Epidermal melanocyte (primary cell): ENCODE measurements around the gene DGKQ.

Source experiments
- DNase-seq: peaks from one replicate; pipeline ENCODE4 v3.0.0; 2011; ENCODE audit warnings: low spot score; ENCODE audit not compliant: insufficient read length

DGKQ gene

GRCh38 chr4:996030-996996 lies 22.9 kb upstream of the DGKQ start:
- no peak for DNase-seq

- DNase-seq = no peak
These were observed 22.1 kb upstream of the DGKQ start for GRCh38 chr4:995311-996026.

GRCh38 chr4:993111-994029 lies 20.0 kb upstream of the DGKQ start, which contains the start of gene SLC26A1:
Gene SLC26A1 (minus strand): TSS chr4:993404. CDS start chr4:991703, 1,701 bp downstream.
- DNase-seq = no peak

- no peak for DNase-seq
These were observed 19.1 kb upstream of the DGKQ start for GRCh38 chr4:992297-993110.

GRCh38 chr4:991451-992296 lies 18.3 kb upstream of the DGKQ start:
- DNase-seq = no peak

GRCh38 chr4:990746-991367 lies 17.5 kb upstream of the DGKQ start:
- no peak for DNase-seq

GRCh38 chr4:989722-990471 lies 16.5 kb upstream of the DGKQ start:
- no peak for DNase-seq

GRCh38 chr4:988726-989721 lies 15.7 kb upstream of the DGKQ start:
- DNase-seq = no peak

- no peak for DNase-seq
These were observed 14.5 kb upstream of the DGKQ start for GRCh38 chr4:987624-988513.

- peak; percentile 83 for DNase-seq
These were observed 13.7 kb upstream of the DGKQ start, which contains the start of gene IDUA for GRCh38 chr4:986879-987623. Gene IDUA (plus strand): TSS chr4:987044. CDS start chr4:987085, 41 bp downstream.

- no peak for DNase-seq
These were observed 13.1 kb upstream of the DGKQ start for GRCh38 chr4:986428-986878.

- DNase-seq = no peak
These were observed 11.9 kb upstream of the DGKQ start for GRCh38 chr4:985123-985830.

GRCh38 chr4:984336-985054 lies 11.1 kb upstream of the DGKQ start:
- DNase-seq = no peak

- DNase-seq = no peak
These were observed 9.4 kb upstream of the DGKQ start for GRCh38 chr4:982814-983213.
